ENCODE data around the gene CPT1A. TPM values are rescaled to one million over a fixed set of nuclear protein-coding genes. Genes with fewer than 3 reads are reported as not detected.

Gene CPT1A
- total RNA-seq, 1 experiment from 2014 or later = 36.3 TPM

GRCh38 chr11:68748061-68748460 is 93.7 kb downstream of the CPT1A start:
- intact Hi-C loops (cut with micrococcal nuclease; ENCODE audit: unreplicated experiment) = no loop called here
- no peak overlapping the region for H3K4me2 ChIP-seq
- DNase-seq = no peak
- no TSS peak for BruUV-seq (replicated peaks)
- no peaks in the 10 kb centered on the region for H3K4me1 ChIP-seq (replicated peaks; ENCODE audit: insufficient read depth)
- H3F3A ChIP-seq (ENCODE audit: insufficient read depth, low read depth) = peaks cover 18% of the 10 kb centered on the region
- no peaks in the 10 kb centered on the region for H3K27me3 ChIP-seq (ENCODE audit: insufficient read depth, low read depth)
- H3K9me3 ChIP-seq (ENCODE audit: insufficient read depth, low read depth) = no peaks in the 10 kb centered on the region
- no peaks in the 10 kb centered on the region for H3K9me2 ChIP-seq (ENCODE audit: insufficient read depth)
- ChIA-PET CTCF (no interaction called here), POLR2A (ENCODE audit: unreplicated experiment) (no interaction called here)
- H2AFZ ChIP-seq = no peak overlapping the region
- H4K20me1 ChIP-seq (ENCODE audit: insufficient read depth) = no peaks in the 10 kb centered on the region
- H3K36me3 ChIP-seq (ENCODE audit: low read depth) = no peaks in the 10 kb centered on the region
- H3K79me2 ChIP-seq (ENCODE audit: low read depth) = no peaks in the 10 kb centered on the region
- H3K4me3 ChIP-seq = no peak overlapping the region
- no peak for TF ChIP-seq CTCF (conservative IDR thresholded peaks at IDR 0.05)
- H3K27ac ChIP-seq = no peak overlapping the region

GRCh38 chr11:68743539-68743938 is 98.2 kb downstream of the CPT1A start:
- ChIA-PET CTCF (no interaction called here), POLR2A (ENCODE audit: unreplicated experiment) (interaction anchor here (0.6 to 0.7 kb wide), 2 partner anchors 156 to 1466 kb away, joined by 3 to 9 read pairs; no protein-coding TSS in a partner anchor)
- no peaks in the 10 kb centered on the region for H3K9me3 ChIP-seq (ENCODE audit: insufficient read depth, low read depth)
- intact Hi-C loops (cut with micrococcal nuclease; ENCODE audit: unreplicated experiment) = no loop called here
- H3K4me3 ChIP-seq = no peak overlapping the region
- DNase-seq = no peak
- TF ChIP-seq EZH2 (IDR thresholded peaks at IDR 0.05; ENCODE audit: low read depth) (no peak), CTCF (conservative IDR thresholded peaks at IDR 0.05) (no peak)
- H3K4me1 ChIP-seq (replicated peaks; ENCODE audit: insufficient read depth) = no peaks in the 10 kb centered on the region
- no peaks in the 10 kb centered on the region for H3K9me2 ChIP-seq (ENCODE audit: insufficient read depth)
- H3K4me2 ChIP-seq = no peak overlapping the region
- H3F3A ChIP-seq (ENCODE audit: insufficient read depth, low read depth) = peaks cover 3% of the 10 kb centered on the region; the same call in 1 of the 2 replicates
- H2AFZ ChIP-seq = no peak overlapping the region
- no peaks in the 10 kb centered on the region for H3K36me3 ChIP-seq (ENCODE audit: low read depth)
- H3K27ac ChIP-seq = no peak overlapping the region
- H4K20me1 ChIP-seq (ENCODE audit: insufficient read depth) = no peaks in the 10 kb centered on the region
- H3K79me2 ChIP-seq (ENCODE audit: low read depth) = no peaks in the 10 kb centered on the region
- no TSS peak for BruUV-seq (replicated peaks)
- H3K27me3 ChIP-seq (ENCODE audit: insufficient read depth, low read depth) = no peaks in the 10 kb centered on the region

GRCh38 chr11:68741463-68741862 is 100.3 kb downstream of the CPT1A start:
- Histone ChIP-seq H3K4me2 (no peak overlapping the region), H3K4me1 (replicated peaks; ENCODE audit: insufficient read depth) (no peaks in the 10 kb centered on the region), H3K27ac (no peak overlapping the region), H3K9me2 (ENCODE audit: insufficient read depth) (no peaks in the 10 kb centered on the region), H3K36me3 (ENCODE audit: low read depth) (no peaks in the 10 kb centered on the region), H3F3A (ENCODE audit: insufficient read depth, low read depth) (no peaks in the 10 kb centered on the region), H3K4me3 (no peak overlapping the region), H3K27me3 (ENCODE audit: insufficient read depth, low read depth) (no peaks in the 10 kb centered on the region), H4K20me1 (ENCODE audit: insufficient read depth) (no peaks in the 10 kb centered on the region), H3K79me2 (ENCODE audit: low read depth) (no peaks in the 10 kb centered on the region), H2AFZ (no peak overlapping the region), H3K9me3 (ENCODE audit: insufficient read depth, low read depth) (no peaks in the 10 kb centered on the region)
- no peak for TF ChIP-seq CTCF (conservative IDR thresholded peaks at IDR 0.05)
- TF ChIP-seq EZH2 (IDR thresholded peaks at IDR 0.05; ENCODE audit: low read depth) = no peak
- no peak for DNase-seq
- no TSS peak for BruUV-seq (replicated peaks)
- ChIA-PET POLR2A (ENCODE audit: unreplicated experiment) (no interaction called here), CTCF (no interaction called here)
- intact Hi-C loops (cut with micrococcal nuclease; ENCODE audit: unreplicated experiment) = no loop called here

Measured in PC-9 (cell line).